B cell (primary cell): ENCODE results near the gene LGALS14.

Source experiments
- EZH2 ChIP-seq: IDR thresholded peaks from 2 replicates; pipeline ENCODE4 v1.6.1; 2012; ENCODE audit warnings: borderline replicate concordance, low read depth, mild to moderate bottlenecking, moderate library complexity, low read length; ENCODE audit not compliant: insufficient read depth, poor library complexity, severe bottlenecking
- TF ChIP-seq, protein P1 (sequence below): fragments of 200-600 bp; IDR thresholded peaks from one replicate; pipeline ENCODE4 v1.8.0; 2022; ENCODE audit warnings: antibody characterized with exemption, mild to moderate bottlenecking

DNA sequence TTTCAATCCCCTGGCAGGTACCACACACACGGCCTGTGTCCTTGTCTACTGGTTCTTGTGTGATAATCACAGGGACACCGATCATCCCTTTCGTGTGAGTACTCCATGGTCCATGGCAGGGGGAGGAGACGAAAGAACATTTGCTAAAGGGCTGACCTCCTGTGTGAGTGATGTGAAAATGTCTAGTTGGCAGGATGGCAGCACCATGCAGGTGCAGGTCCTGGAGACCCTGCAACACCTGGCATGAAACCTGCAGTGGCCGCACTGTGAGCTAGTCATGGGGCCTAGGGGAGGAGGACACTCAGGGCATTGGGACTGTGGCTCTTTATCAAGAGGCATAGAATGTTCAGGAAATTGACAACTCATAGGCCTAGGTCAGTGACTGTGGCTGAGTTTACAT is 22.9 kb upstream of the LGALS14 start:
- TF ChIP-seq, protein P1, sequence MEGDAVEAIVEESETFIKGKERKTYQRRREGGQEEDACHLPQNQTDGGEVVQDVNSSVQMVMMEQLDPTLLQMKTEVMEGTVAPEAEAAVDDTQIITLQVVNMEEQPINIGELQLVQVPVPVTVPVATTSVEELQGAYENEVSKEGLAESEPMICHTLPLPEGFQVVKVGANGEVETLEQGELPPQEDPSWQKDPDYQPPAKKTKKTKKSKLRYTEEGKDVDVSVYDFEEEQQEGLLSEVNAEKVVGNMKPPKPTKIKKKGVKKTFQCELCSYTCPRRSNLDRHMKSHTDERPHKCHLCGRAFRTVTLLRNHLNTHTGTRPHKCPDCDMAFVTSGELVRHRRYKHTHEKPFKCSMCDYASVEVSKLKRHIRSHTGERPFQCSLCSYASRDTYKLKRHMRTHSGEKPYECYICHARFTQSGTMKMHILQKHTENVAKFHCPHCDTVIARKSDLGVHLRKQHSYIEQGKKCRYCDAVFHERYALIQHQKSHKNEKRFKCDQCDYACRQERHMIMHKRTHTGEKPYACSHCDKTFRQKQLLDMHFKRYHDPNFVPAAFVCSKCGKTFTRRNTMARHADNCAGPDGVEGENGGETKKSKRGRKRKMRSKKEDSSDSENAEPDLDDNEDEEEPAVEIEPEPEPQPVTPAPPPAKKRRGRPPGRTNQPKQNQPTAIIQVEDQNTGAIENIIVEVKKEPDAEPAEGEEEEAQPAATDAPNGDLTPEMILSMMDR, result no peak
- TF ChIP-seq EZH2, result no peak
